ENCODE data around the gene GAMT. TPM values are rescaled to one million over a fixed set of nuclear protein-coding genes. Genes with fewer than 3 reads are reported as not detected.

The GAMT gene
- total and polyA plus RNA-seq, 8 donors, result 5.9 to 26.1 (median 23.3) TPM

DNA sequence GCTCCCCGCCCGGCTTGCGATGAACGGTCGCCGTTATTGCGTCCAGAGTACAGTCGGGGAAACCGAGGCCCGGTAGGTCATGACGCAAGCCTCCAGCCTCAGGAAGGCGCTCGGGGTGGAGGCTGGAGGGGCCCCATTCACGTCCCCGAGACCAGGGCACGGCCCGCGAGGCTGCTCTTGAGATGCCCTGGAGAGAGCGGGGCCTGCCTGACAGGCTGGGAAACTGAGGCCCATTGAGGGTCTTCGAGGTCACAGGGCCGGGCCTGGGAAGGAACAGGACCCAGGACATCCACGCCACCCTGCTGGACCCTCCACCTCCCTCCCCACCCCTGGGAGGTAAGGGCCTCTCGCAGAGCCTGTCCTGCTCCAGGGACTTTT is 17.3 kb downstream of the GAMT start:
- Histone ChIP-seq H3K9me3 (no peaks in the 10 kb centered on the region), H3K36me3 (peaks cover 0 to 26% of the 10 kb centered on the region in 2 donors), H3K27me3 (no peaks in the 10 kb centered on the region), H3K4me1 (peaks cover 9 to 24% of the 10 kb centered on the region in 2 donors), H3K4me3 (peak overlapping the region; percentile 90 to 98), H3K27ac (peak overlapping the region; percentile 84 to 88)
- TF ChIP-seq CTCF (IDR thresholded peaks at IDR 0.05), result no peak
- ATAC-seq (no peak), DNase-seq (no peak)
- intact Hi-C loops (cut with DNase I), result no loop called here

- Histone ChIP-seq H3K4me1 (peaks cover 9 to 24% of the 10 kb centered on the region in 2 donors), H3K27me3 (no peaks in the 10 kb centered on the region), H3K4me3 (peak within 1 kb of the TSS; percentile 90 to 98), H3K27ac (peak within 1 kb of the TSS; percentile 84 to 88), H3K36me3 (peaks cover 0 to 21% of the 10 kb centered on the region in 2 donors), H3K9me3 (no peaks in the 10 kb centered on the region)
- DNase-seq, result peak; percentile 91 to 95 (median 94)
- intact Hi-C loops (cut with DNase I), result no loop called here
- ATAC-seq, result peak; percentile 96
- TF ChIP-seq CTCF (IDR thresholded peaks at IDR 0.05), result peak in 1 of 2 donors; percentile 15
Measured at GRCh38 chr19:1383312-1384084, 17.8 kb downstream of the GAMT start, which contains the start of gene NDUFS7. TSS of gene NDUFS7 (plus strand) at chr19:1383907. CDS start at chr19:1383927, 20 bp downstream.

DNA sequence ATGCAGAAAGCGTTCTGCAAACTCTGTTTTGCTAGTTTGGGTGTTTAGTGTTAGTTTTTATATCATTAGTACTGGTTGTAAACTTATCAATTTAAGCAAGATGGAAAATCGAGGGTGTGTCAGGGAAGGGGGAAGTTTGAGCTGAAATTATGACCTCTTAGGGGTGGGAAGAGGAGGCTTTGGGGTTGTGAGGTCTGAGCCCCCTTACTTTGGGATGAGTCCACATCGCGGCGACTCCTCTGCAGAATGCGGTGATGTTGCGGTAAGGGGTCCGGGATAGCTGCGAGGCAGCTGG is 18.4 kb downstream of the GAMT start:
- no peaks in the 10 kb centered on the region for H3K9me3 ChIP-seq
- ATAC-seq (no peak), DNase-seq (no peak)
- H3K27ac ChIP-seq, result peak overlapping the region in 1 of 2 donors; percentile 88
- no peak for TF ChIP-seq CTCF (IDR thresholded peaks at IDR 0.05)
- H3K27me3 ChIP-seq, result no peaks in the 10 kb centered on the region
- H3K4me1 ChIP-seq, result peaks cover 9 to 24% of the 10 kb centered on the region in 2 donors
- peaks cover 0 to 18% of the 10 kb centered on the region in 2 donors for H3K36me3 ChIP-seq
- H3K4me3 ChIP-seq, result peak overlapping the region in 1 of 2 donors; percentile 98
- intact Hi-C loops (cut with DNase I), result no loop called here

DNA sequence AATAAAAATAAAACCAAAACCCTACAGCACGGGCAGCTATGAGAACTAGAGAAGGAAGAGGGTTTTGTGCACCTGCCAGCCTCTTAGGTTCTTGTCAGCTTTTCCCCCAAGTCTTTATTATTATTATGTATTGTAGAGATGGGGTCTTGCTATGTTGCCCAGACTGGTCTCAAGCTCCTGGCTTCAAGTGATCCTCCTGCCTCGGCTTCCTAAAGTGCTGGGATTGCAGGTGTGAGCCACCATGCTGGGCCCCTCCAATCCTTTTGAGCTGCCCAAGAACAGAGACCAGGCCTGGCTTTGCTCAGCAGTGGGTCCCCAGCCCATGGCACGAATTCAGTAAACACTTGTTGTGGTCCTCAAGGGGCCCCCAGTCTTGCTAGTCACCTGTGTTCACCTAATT is 19.1 kb downstream of the GAMT start:
- no peak for TF ChIP-seq CTCF (IDR thresholded peaks at IDR 0.05)
- no peak overlapping the region for H3K4me3 ChIP-seq
- H3K27ac ChIP-seq, result no peak overlapping the region
- DNase-seq, result no peak
- ATAC-seq, result no peak
- intact Hi-C loops (cut with DNase I), result no loop called here
- peaks cover 9 to 24% of the 10 kb centered on the region in 2 donors for H3K4me1 ChIP-seq
- peaks cover 0 to 18% of the 10 kb centered on the region in 2 donors for H3K36me3 ChIP-seq
- H3K9me3 ChIP-seq, result no peaks in the 10 kb centered on the region
- no peaks in the 10 kb centered on the region for H3K27me3 ChIP-seq

DNA sequence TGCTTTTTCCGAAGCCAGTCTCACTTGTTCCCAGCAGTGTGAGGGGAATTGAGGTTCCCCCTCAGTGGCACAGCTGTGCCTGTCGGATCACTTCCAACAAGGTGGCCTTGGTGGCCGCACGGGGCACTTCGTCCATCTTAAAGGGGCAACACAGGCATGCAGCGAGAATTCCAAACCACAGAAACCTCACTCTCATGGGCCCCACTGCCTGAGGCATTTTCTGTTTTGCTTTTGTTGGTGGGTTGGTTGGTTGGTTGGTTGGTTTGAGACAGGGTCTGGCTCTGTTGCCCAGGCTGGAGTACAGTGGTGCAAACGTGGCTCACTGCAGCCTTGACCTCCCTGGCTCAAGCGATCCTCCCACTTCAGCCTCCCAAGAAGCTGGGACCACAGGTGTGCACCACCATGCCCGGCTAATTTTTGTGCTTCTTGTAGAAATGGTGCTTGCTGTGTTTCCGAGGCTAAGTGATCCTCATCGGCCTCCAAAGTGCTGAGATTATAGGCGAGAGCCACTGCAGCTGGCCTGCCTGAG is 21.3 kb downstream of the GAMT start:
- peaks cover 7 to 14% of the 10 kb centered on the region in 2 donors for H3K4me1 ChIP-seq
- H3K27me3 ChIP-seq, result no peaks in the 10 kb centered on the region
- H3K36me3 ChIP-seq, result peaks cover 0 to 20% of the 10 kb centered on the region in 2 donors
- DNase-seq, result peak in 1 of 4 donors; percentile 41
- H3K9me3 ChIP-seq, result no peaks in the 10 kb centered on the region
- intact Hi-C loops (cut with DNase I), result no loop called here
- ATAC-seq, result no peak
- TF ChIP-seq CTCF (IDR thresholded peaks at IDR 0.05), result no peak
- no peak overlapping the region for H3K4me3 ChIP-seq
- no peak overlapping the region for H3K27ac ChIP-seq
